Measurements from ENCODE around the gene SAYSD1.
A peak's percentile ranks its signal among the peaks of the same experiment; 100 is the strongest.

Gene SAYSD1

DNA sequence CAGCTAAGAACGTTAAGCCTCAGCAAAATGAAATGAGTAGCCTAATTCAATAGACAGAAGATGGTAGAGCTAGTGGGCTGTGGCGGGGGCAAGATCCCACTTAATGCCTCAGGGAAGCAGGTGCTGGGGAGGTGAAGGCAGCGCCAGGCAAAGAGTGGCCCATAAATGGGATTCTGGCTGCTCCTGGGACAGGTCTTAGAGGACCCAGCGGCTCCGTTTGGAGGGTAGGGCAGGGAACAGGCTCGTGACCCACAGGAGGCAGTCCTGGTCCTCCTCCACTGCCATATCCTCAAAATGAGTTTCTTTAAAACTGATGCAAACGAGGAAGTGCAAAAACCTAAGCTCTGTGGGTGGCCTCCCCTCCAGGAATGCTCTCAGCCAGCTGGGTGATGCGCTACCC is 32.7 kb downstream of the SAYSD1 start:
- Histone ChIP-seq H3K9ac (ENCODE audit: low read length) (no peak overlapping the region), H3K23ac (ENCODE audit: low read length in 2 of 2) (no peak overlapping the region), H3K27ac (ENCODE audit: low read length, poor library complexity, severe bottlenecking) (no peak overlapping the region), H4K91ac (ENCODE audit: low read length) (no peak overlapping the region), H3K36me3 (ENCODE audit: control insufficient read depth in 1 of 2, insufficient read depth in 2 of 2, low read depth in 1 of 2, low read length in 2 of 2) (no peaks in the 10 kb centered on the region), H2AFZ (ENCODE audit: low read depth, low read length) (no peak overlapping the region), H2BK12ac (ENCODE audit: low read length in 2 of 2) (no peak overlapping the region), H3K9me3 (ENCODE audit: control insufficient read depth, low read length) (no peaks in the 10 kb centered on the region), H2BK5ac (ENCODE audit: low read depth, low read length, poor library complexity, severe bottlenecking) (no peak overlapping the region), H4K8ac (ENCODE audit: low read length) (no peak overlapping the region), H3K18ac (ENCODE audit: low read depth in 1 of 2, low read length in 2 of 2) (no peak overlapping the region), H3K4me2 (ENCODE audit: low read length, poor library complexity, severe bottlenecking) (no peak overlapping the region), H2AK5ac (ENCODE audit: low read length, severe bottlenecking) (no peak overlapping the region), H2BK15ac (ENCODE audit: low read depth, poor library complexity, severe bottlenecking) (no peak overlapping the region), H3K4me1 (ENCODE audit: control insufficient read depth, insufficient read depth, low read depth, low read length) (no peaks in the 10 kb centered on the region), H3K14ac (ENCODE audit: low read length in 2 of 2) (no peak overlapping the region), H2BK120ac (ENCODE audit: low read depth, low read length) (no peak overlapping the region), H3K4ac (ENCODE audit: low read depth in 1 of 2, low read length in 2 of 2) (no peak overlapping the region), H3K79me1 (replicated peaks; ENCODE audit: low read length, poor library complexity, severe bottlenecking) (no peaks in the 10 kb centered on the region), H3K4me3 (ENCODE audit: insufficient read depth in 1 of 2, low read depth in 1 of 2, low read length in 2 of 2) (no peak overlapping the region), H3K27me3 (ENCODE audit: control insufficient read depth in 1 of 2, insufficient read depth in 1 of 2, low read length in 2 of 2) (peaks cover 18 to 71% of the 10 kb centered on the region in 2 experiments)
- WGBS, result 70% methylated on average over 7 of the region's 8 CpGs
- no peak for DNase-seq

DNA sequence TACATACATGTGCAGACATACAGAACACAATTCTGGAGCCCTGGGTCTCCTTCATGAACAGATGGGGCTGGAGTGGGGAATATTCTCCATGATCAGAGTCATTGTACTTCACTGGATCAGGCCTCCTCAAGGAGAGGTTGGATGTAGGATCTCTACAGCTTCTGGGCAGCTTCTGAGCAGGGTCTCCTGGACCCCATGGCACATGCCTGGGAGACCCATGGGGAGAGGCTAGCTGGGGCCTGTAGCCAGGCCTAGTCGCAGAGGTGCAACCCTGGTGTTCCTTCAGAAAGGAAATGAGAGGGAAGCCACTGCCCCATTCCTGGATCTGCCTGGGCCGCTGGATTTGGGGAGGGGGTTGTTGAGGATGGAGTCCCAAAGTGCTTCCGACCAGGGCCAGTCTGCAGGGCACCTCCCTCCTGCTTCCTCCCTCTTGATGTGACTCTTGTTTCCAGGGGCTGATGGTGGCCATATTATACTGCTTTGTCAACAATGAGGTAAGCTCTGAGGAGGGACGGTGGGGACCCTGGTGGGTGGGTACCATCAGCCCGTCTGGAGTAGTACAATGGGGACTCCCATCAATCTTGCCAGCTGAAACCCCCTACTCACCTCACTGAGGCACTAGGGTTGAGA is 34.6 kb downstream of the SAYSD1 start:
- no peaks in the 10 kb centered on the region for H3K36me3 ChIP-seq (ENCODE audit: control insufficient read depth in 1 of 2, insufficient read depth in 2 of 2, low read depth in 1 of 2, low read length in 2 of 2)
- no peak overlapping the region for H2AFZ ChIP-seq (ENCODE audit: low read depth, low read length)
- WGBS, result 72% methylated on average over 5 of the region's 5 CpGs
- H2BK120ac ChIP-seq (ENCODE audit: low read depth, low read length), result no peak overlapping the region
- H3K27me3 ChIP-seq (ENCODE audit: control insufficient read depth in 1 of 2, insufficient read depth in 1 of 2, low read length in 2 of 2), result peaks cover 18 to 56% of the 10 kb centered on the region in 2 experiments
- no peak overlapping the region for H2BK12ac ChIP-seq (ENCODE audit: low read length in 2 of 2)
- no peaks in the 10 kb centered on the region for H3K4me1 ChIP-seq (ENCODE audit: control insufficient read depth, insufficient read depth, low read depth, low read length)
- no peak for DNase-seq
- no peaks in the 10 kb centered on the region for H3K79me1 ChIP-seq (replicated peaks; ENCODE audit: low read length, poor library complexity, severe bottlenecking)
- no peaks in the 10 kb centered on the region for H3K9me3 ChIP-seq (ENCODE audit: control insufficient read depth, low read length)
- H3K9ac ChIP-seq (ENCODE audit: low read length), result no peak overlapping the region
- H3K4me3 ChIP-seq (ENCODE audit: insufficient read depth in 1 of 2, low read depth in 1 of 2, low read length in 2 of 2), result no peak overlapping the region
- H2AK5ac ChIP-seq (ENCODE audit: low read length, severe bottlenecking), result no peak overlapping the region
- H3K18ac ChIP-seq (ENCODE audit: low read depth in 1 of 2, low read length in 2 of 2), result no peak overlapping the region
- no peak overlapping the region for H3K4me2 ChIP-seq (ENCODE audit: low read length, poor library complexity, severe bottlenecking)
- H2BK15ac ChIP-seq (ENCODE audit: low read depth, poor library complexity, severe bottlenecking), result no peak overlapping the region
- H3K14ac ChIP-seq (ENCODE audit: low read length in 2 of 2), result no peak overlapping the region
- no peak overlapping the region for H3K23ac ChIP-seq (ENCODE audit: low read length in 2 of 2)
- H3K27ac ChIP-seq (ENCODE audit: low read length, poor library complexity, severe bottlenecking), result no peak overlapping the region
- H4K8ac ChIP-seq (ENCODE audit: low read length), result no peak overlapping the region
- no peak overlapping the region for H2BK5ac ChIP-seq (ENCODE audit: low read depth, low read length, poor library complexity, severe bottlenecking)
- H3K4ac ChIP-seq (ENCODE audit: low read depth in 1 of 2, low read length in 2 of 2), result no peak overlapping the region
- H4K91ac ChIP-seq (ENCODE audit: low read length), result no peak overlapping the region

DNA sequence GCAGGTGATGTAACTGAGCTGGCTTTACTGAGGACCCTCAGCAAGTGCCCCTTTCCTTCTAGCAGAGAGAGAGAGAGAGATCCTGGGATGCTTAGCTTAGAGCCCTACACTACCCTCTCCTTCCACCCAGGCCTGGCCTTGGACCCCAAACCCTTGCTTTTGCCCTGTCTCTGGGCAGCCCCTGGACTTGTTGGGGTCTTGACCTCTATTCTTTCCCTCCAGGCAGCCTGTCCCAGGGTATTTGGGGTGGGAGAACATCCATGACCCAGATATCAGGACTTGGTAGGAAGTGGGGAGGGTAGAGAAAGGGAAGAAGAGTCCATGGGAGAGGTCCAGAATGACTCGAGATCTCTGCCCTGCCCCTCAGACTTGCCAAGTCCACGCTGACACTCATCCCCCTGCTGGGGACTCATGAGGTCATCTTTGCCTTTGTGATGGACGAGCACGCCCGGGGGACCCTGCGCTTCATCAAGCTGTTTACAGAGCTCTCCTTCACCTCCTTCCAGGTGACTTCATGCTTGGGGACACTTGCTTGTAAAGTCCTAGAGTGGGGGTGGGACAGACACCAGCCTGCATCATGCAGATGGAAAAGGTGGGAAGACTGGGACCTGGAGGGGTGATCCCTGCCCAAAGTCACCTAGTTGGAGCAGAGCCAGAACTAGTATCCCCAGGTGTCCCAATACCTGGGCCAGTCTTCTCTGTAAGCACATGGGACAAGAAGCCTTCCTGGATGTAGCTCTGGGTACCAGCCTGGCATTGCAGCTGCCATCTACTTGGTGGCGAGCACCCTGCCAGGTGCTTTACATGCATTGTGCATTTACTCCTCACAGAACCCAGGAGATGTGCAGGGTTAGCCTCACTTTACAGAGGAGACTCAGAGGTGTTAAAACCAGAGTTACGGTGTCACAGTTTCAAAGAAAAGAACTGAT is 35.5 kb downstream of the SAYSD1 start:
- Histone ChIP-seq H3K9ac (ENCODE audit: low read length) (no peak overlapping the region), H3K18ac (ENCODE audit: low read depth in 1 of 2, low read length in 2 of 2) (no peak overlapping the region), H3K36me3 (ENCODE audit: control insufficient read depth in 1 of 2, insufficient read depth in 2 of 2, low read depth in 1 of 2, low read length in 2 of 2) (no peaks in the 10 kb centered on the region), H3K79me1 (replicated peaks; ENCODE audit: low read length, poor library complexity, severe bottlenecking) (no peaks in the 10 kb centered on the region), H3K4ac (ENCODE audit: low read depth in 1 of 2, low read length in 2 of 2) (no peak overlapping the region), H3K27ac (ENCODE audit: low read length, poor library complexity, severe bottlenecking) (no peak overlapping the region), H2BK15ac (ENCODE audit: low read depth, poor library complexity, severe bottlenecking) (no peak overlapping the region), H3K4me3 (ENCODE audit: insufficient read depth in 1 of 2, low read depth in 1 of 2, low read length in 2 of 2) (no peak overlapping the region), H4K91ac (ENCODE audit: low read length) (no peak overlapping the region), H2BK12ac (ENCODE audit: low read length in 2 of 2) (no peak overlapping the region), H2AK5ac (ENCODE audit: low read length, severe bottlenecking) (no peak overlapping the region), H2BK120ac (ENCODE audit: low read depth, low read length) (no peak overlapping the region), H2BK5ac (ENCODE audit: low read depth, low read length, poor library complexity, severe bottlenecking) (no peak overlapping the region), H3K27me3 (ENCODE audit: control insufficient read depth in 1 of 2, insufficient read depth in 1 of 2, low read length in 2 of 2) (peaks cover 18 to 55% of the 10 kb centered on the region in 2 experiments), H2AFZ (ENCODE audit: low read depth, low read length) (no peak overlapping the region), H3K4me2 (ENCODE audit: low read length, poor library complexity, severe bottlenecking) (no peak overlapping the region), H3K4me1 (ENCODE audit: control insufficient read depth, insufficient read depth, low read depth, low read length) (no peaks in the 10 kb centered on the region), H3K9me3 (ENCODE audit: control insufficient read depth, low read length) (no peaks in the 10 kb centered on the region), H3K23ac (ENCODE audit: low read length in 2 of 2) (no peak overlapping the region), H3K14ac (ENCODE audit: low read length in 2 of 2) (no peak overlapping the region), H4K8ac (ENCODE audit: low read length) (no peak overlapping the region)
- DNase-seq, result no peak
- 83% methylated on average over 7 of the region's 8 CpGs for WGBS

DNA sequence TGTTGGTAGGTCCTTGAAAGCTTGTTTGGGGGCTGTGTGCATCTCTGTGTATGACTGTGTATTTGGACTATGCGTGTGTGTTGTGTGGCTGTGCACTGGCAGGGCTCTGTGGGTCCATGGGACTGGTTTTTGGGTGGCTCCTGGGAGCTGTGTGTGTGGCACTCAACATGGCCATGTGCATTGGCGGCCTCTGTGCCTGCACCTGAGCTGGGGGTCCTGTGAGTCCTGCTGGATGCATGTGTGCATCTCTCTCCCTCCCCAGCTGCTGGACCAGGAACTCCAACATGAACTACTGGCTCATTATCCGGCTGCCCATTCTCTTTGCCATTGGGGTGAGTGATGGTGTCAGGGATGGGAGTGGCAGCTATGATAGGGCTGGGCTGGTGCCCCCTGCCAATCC is 36.3 kb downstream of the SAYSD1 start:
- Histone ChIP-seq H4K91ac (ENCODE audit: low read length) (no peak overlapping the region), H3K4me2 (ENCODE audit: low read length, poor library complexity, severe bottlenecking) (no peak overlapping the region), H3K4me3 (ENCODE audit: insufficient read depth in 1 of 2, low read depth in 1 of 2, low read length in 2 of 2) (peak overlapping the region in 1 of 2 experiments; percentile 15), H3K4ac (ENCODE audit: low read depth in 1 of 2, low read length in 2 of 2) (no peak overlapping the region), H2BK5ac (ENCODE audit: low read depth, low read length, poor library complexity, severe bottlenecking) (no peak overlapping the region), H3K14ac (ENCODE audit: low read length in 2 of 2) (no peak overlapping the region), H4K8ac (ENCODE audit: low read length) (peak overlapping the region; percentile 16), H2AK5ac (ENCODE audit: low read length, severe bottlenecking) (no peak overlapping the region), H2BK120ac (ENCODE audit: low read depth, low read length) (no peak overlapping the region), H3K9me3 (ENCODE audit: control insufficient read depth, low read length) (no peaks in the 10 kb centered on the region), H3K79me1 (replicated peaks; ENCODE audit: low read length, poor library complexity, severe bottlenecking) (no peaks in the 10 kb centered on the region), H3K36me3 (ENCODE audit: control insufficient read depth in 1 of 2, insufficient read depth in 2 of 2, low read depth in 1 of 2, low read length in 2 of 2) (no peaks in the 10 kb centered on the region), H3K23ac (ENCODE audit: low read length in 2 of 2) (no peak overlapping the region), H2BK15ac (ENCODE audit: low read depth, poor library complexity, severe bottlenecking) (no peak overlapping the region), H3K18ac (ENCODE audit: low read depth in 1 of 2, low read length in 2 of 2) (no peak overlapping the region), H2AFZ (ENCODE audit: low read depth, low read length) (no peak overlapping the region), H2BK12ac (ENCODE audit: low read length in 2 of 2) (no peak overlapping the region), H3K4me1 (ENCODE audit: control insufficient read depth, insufficient read depth, low read depth, low read length) (no peaks in the 10 kb centered on the region), H3K27me3 (ENCODE audit: control insufficient read depth in 1 of 2, insufficient read depth in 1 of 2, low read length in 2 of 2) (peaks cover 18 to 48% of the 10 kb centered on the region in 2 experiments), H3K9ac (ENCODE audit: low read length) (no peak overlapping the region), H3K27ac (ENCODE audit: low read length, poor library complexity, severe bottlenecking) (no peak overlapping the region)
- DNase-seq, result no peak
- WGBS, result 71% methylated on average over 3 of the region's 3 CpGs
